HEK293 (cell line): ENCODE data around the gene MUS81.

Source experiments
- CTCF ChIA-PET: fragments of 350-600 bp; formaldehyde crosslinking; extraction: SDS; loops from one replicate; lab custom pipeline; 2021; ENCODE audit warnings: antibody characterized with exemption; lab: Yijun Ruan, JAX
- POLR2A ChIA-PET: fragments of 300-600 bp; formaldehyde crosslinking; extraction: SDS; loops from one replicate; lab custom pipeline; 2020; ENCODE audit warnings: antibody characterized with exemption, inconsistent platforms; lab: Yijun Ruan, JAX
- H3K27ac ChIP-seq: fragments of 200-500 bp; sonication (Bioruptor generic); 2 replicates; pipeline ENCODE4 v1.5.1; 2014; ENCODE audit warnings: low read depth, low read length, control low read depth, inconsistent platforms; ENCODE audit errors: extremely low read depth
- H3K36me3 ChIP-seq, 2 experiments: fragments of 200-500 bp in 1 of 2; sonication (Bioruptor generic) in 1 of 2; 1 replicate in 1 of 2; 2 replicates in 1 of 2; pipeline ENCODE4 v1.5.1; 2014 to 2017; ENCODE audit warnings: inconsistent platforms in 2 of 2, low read length in 2 of 2; ENCODE audit not compliant: control insufficient read depth in 2 of 2, insufficient read depth in 1 of 2
- H3K4me1 ChIP-seq: fragments of 200-500 bp; sonication (Bioruptor generic); 2 replicates; pipeline ENCODE4 v1.5.1; 2014; ENCODE audit warnings: mild to moderate bottlenecking, low read length, inconsistent platforms; ENCODE audit not compliant: control insufficient read depth, insufficient read depth
- H3K4me3 ChIP-seq: 2 replicates; pipeline ENCODE4 v1.5.1; 2011; ENCODE audit warnings: low read depth, mild to moderate bottlenecking, control low read depth, low read length, moderate library complexity
- H3K9me3 ChIP-seq: fragments of 200-500 bp; sonication (Bioruptor generic); 2 replicates; pipeline ENCODE4 v1.5.1; 2014; ENCODE audit warnings: low read depth, low read length, inconsistent platforms; ENCODE audit not compliant: control insufficient read depth, insufficient read depth
- BCL11B ChIP-seq: fragments of 450-650 bp; formaldehyde crosslinking; IDR thresholded peaks from 2 replicates; pipeline ENCODE4 v1.5.1; 2016; ENCODE audit warnings: low read depth, missing biosample characterization, missing genetic modification characterization
- GLI2 ChIP-seq: fragments of 450-650 bp; formaldehyde crosslinking; IDR thresholded peaks from 2 replicates; pipeline ENCODE4; 2017; ENCODE audit warnings: missing biosample characterization, missing genetic modification characterization, low read depth, borderline replicate concordance
- KLF1 ChIP-seq: fragments of 450-650 bp; formaldehyde crosslinking; IDR thresholded peaks from 2 replicates; pipeline ENCODE4 v1.5.1; 2016; ENCODE audit warnings: missing biosample characterization, missing genetic modification characterization
- KLF9 ChIP-seq: fragments of 450-650 bp; formaldehyde crosslinking; IDR thresholded peaks from 2 replicates; pipeline ENCODE4 v1.5.1; 2016; ENCODE audit warnings: missing biosample characterization, missing genetic modification characterization, low read depth
- MYNN ChIP-seq: fragments of 450-650 bp; formaldehyde crosslinking; IDR thresholded peaks from 2 replicates; pipeline ENCODE4 v1.5.1; 2016; ENCODE audit warnings: missing biosample characterization, missing genetic modification characterization, borderline replicate concordance
- SCRT1 ChIP-seq: fragments of 450-650 bp; formaldehyde crosslinking; IDR thresholded peaks from 2 replicates; pipeline ENCODE4 v1.5.1; 2016; ENCODE audit warnings: missing biosample characterization, missing genetic modification characterization, borderline replicate concordance
- SETDB1 ChIP-seq: IDR thresholded peaks from one replicate; pipeline ENCODE4 v1.6.1; 2017; ENCODE audit warnings: mild to moderate bottlenecking, low read length, moderate library complexity, mixed read lengths; ENCODE audit not compliant: insufficient read length
- TCF7L2 ChIP-seq: IDR thresholded peaks from 2 replicates; pipeline ENCODE4 v1.6.1; 2011; ENCODE audit warnings: low read depth, mild to moderate bottlenecking, inconsistent platforms, low read length, moderate library complexity, borderline replicate concordance
- WT1 ChIP-seq: fragments of 450-650 bp; formaldehyde crosslinking; IDR thresholded peaks from 2 replicates; pipeline ENCODE4 v1.5.1; 2016; ENCODE audit warnings: missing biosample characterization, missing genetic modification characterization
- YY2 ChIP-seq: fragments of 450-650 bp; formaldehyde crosslinking; IDR thresholded peaks from 2 replicates; pipeline ENCODE4 v1.5.1; 2016; ENCODE audit warnings: missing biosample characterization, missing genetic modification characterization
- ZFHX2 ChIP-seq: fragments of 450-650 bp; formaldehyde crosslinking; conservative IDR thresholded peaks from 2 replicates; pipeline ENCODE4 v1.5.1; 2016; ENCODE audit warnings: missing biosample characterization, missing genetic modification characterization
- ZNF174 ChIP-seq: fragments of 450-650 bp; formaldehyde crosslinking; IDR thresholded peaks from 2 replicates; pipeline ENCODE4 v1.5.0; 2017; ENCODE audit warnings: missing biosample characterization, mild to moderate bottlenecking, missing genetic modification characterization
- ZNF2 ChIP-seq: fragments of 450-650 bp; formaldehyde crosslinking; IDR thresholded peaks from 2 replicates; pipeline ENCODE4 v1.5.1; 2016; ENCODE audit warnings: missing biosample characterization, missing genetic modification characterization
- ZNF341 ChIP-seq: fragments of 450-650 bp; formaldehyde crosslinking; IDR thresholded peaks from 2 replicates; pipeline ENCODE4; 2016; ENCODE audit warnings: low read depth, missing biosample characterization, missing genetic modification characterization
- ZNF37A ChIP-seq: fragments of 450-650 bp; IDR thresholded peaks from 2 replicates; pipeline ENCODE4 v1.5.1; 2018; ENCODE audit warnings: missing biosample characterization, missing genetic modification characterization
- ZNF433 ChIP-seq: fragments of 450-650 bp; formaldehyde crosslinking; IDR thresholded peaks from 2 replicates; pipeline ENCODE4 v1.5.1; 2016; ENCODE audit warnings: missing biosample characterization, missing genetic modification characterization, low read depth
- ZNF558 ChIP-seq: fragments of 450-650 bp; formaldehyde crosslinking; IDR thresholded peaks from 2 replicates; pipeline ENCODE4 v1.5.1; 2016; ENCODE audit warnings: missing biosample characterization, missing genetic modification characterization
- ZNF600 ChIP-seq: fragments of 450-650 bp; formaldehyde crosslinking; IDR thresholded peaks from 2 replicates; pipeline ENCODE4 v1.5.1; 2016; ENCODE audit warnings: missing biosample characterization, missing genetic modification characterization
- ZNF629 ChIP-seq: fragments of 450-650 bp; formaldehyde crosslinking; IDR thresholded peaks from 2 replicates; pipeline ENCODE4 v1.5.1; 2017; ENCODE audit warnings: missing biosample characterization, missing genetic modification characterization
- ZNF664 ChIP-seq: fragments of 450-650 bp; formaldehyde crosslinking; IDR thresholded peaks from 2 replicates; pipeline ENCODE4 v1.5.1; 2016; ENCODE audit warnings: missing biosample characterization, missing genetic modification characterization
- ZNF747 ChIP-seq: fragments of 450-650 bp; formaldehyde crosslinking; IDR thresholded peaks from 2 replicates; pipeline ENCODE4 v1.5.1; 2016; ENCODE audit warnings: missing biosample characterization, missing genetic modification characterization
- ZNF76 ChIP-seq: fragments of 450-650 bp; formaldehyde crosslinking; IDR thresholded peaks from 2 replicates; pipeline ENCODE4; 2016; ENCODE audit warnings: low read depth, missing biosample characterization, missing genetic modification characterization, borderline replicate concordance
- ZXDB ChIP-seq: fragments of 450-650 bp; formaldehyde crosslinking; IDR thresholded peaks from 2 replicates; pipeline ENCODE4 v1.5.1; 2016; ENCODE audit warnings: missing biosample characterization, missing genetic modification characterization
- TF ChIP-seq, protein P1 (sequence below): fragments of 450-650 bp; formaldehyde crosslinking; IDR thresholded peaks from 2 replicates; pipeline ENCODE4 v1.5.1; 2016; ENCODE audit warnings: missing biosample characterization, missing genetic modification characterization, low read depth
- TF ChIP-seq, protein P2 (sequence below): fragments of 450-650 bp; formaldehyde crosslinking; IDR thresholded peaks from 2 replicates; pipeline ENCODE4 v1.5.1; 2016; ENCODE audit warnings: missing biosample characterization, missing genetic modification characterization
- TF ChIP-seq, protein P3 (sequence below): fragments of 450-650 bp; formaldehyde crosslinking; IDR thresholded peaks from 2 replicates; pipeline ENCODE4 v1.5.1; 2017; ENCODE audit warnings: missing biosample characterization, missing genetic modification characterization
- TF ChIP-seq, protein P4 (sequence below): fragments of 450-650 bp; formaldehyde crosslinking; IDR thresholded peaks from 2 replicates; pipeline ENCODE4 v1.5.1; 2017; ENCODE audit warnings: missing biosample characterization, missing genetic modification characterization

MUS81 gene

DNA sequence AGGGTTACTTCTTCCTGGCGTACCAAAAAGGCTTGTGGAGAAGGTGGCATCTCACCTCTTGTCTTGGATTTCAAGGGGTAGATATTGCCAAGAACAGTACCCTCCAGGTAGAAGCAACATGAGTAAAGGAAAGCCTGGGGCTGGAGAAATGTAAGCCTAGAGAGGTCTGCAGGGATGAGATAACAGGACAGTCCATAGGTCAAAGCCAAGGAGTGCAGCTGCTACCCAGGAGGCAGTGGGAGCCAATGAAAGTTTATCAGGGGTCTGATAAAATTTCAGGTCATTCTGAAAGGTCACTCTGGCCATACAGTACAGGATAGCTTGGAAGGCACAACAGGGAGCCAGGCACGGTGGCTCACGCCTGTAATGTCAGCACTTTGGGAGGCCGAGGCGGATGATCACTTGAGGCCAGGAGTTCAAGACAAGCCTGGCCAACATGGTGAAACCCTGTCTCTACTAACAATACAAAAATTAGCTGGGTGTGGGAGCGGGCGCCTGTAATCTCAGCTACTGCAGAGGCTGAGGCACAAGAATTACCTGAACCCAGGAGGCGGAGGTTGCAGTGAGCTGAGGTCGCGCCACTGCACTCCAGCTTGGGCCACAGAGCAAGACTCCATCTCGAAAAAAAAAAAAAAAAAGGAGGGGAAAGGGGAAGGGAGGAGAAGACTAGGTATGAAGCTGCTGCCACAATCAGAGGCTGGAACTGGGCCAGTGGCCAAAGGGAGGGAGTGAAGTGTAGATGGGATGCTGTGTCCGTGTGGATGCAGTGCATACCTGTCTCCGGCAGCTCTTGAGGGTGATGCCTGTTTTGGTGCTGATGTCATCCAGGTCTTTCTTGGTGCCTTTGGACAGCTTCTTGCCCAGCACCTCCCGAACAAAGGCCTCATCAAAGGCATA is 26.8 kb downstream of the MUS81 start:
- TF ChIP-seq MYNN (no peak), ZNF37A (tag by site-specific recombination) (no peak), ZNF174 (tag by site-specific recombination) (no peak), ZNF558 (tag by site-specific recombination) (no peak), ZNF629 (tag by site-specific recombination) (no peak), WT1 (tag by site-specific recombination) (no peak), ZNF341 (tag by site-specific recombination) (no peak), KLF9 (no peak), SCRT1 (no peak), ZXDB (tag by site-specific recombination) (no peak), YY2 (tag by site-specific recombination) (no peak), GLI2 (tag by site-specific recombination) (no peak), TCF7L2 (no peak), ZNF2 (tag by site-specific recombination) (no peak), BCL11B (no peak), ZNF747 (tag by site-specific recombination) (no peak), KLF1 (tag by site-specific recombination) (no peak)
- TF ChIP-seq, protein P1, sequence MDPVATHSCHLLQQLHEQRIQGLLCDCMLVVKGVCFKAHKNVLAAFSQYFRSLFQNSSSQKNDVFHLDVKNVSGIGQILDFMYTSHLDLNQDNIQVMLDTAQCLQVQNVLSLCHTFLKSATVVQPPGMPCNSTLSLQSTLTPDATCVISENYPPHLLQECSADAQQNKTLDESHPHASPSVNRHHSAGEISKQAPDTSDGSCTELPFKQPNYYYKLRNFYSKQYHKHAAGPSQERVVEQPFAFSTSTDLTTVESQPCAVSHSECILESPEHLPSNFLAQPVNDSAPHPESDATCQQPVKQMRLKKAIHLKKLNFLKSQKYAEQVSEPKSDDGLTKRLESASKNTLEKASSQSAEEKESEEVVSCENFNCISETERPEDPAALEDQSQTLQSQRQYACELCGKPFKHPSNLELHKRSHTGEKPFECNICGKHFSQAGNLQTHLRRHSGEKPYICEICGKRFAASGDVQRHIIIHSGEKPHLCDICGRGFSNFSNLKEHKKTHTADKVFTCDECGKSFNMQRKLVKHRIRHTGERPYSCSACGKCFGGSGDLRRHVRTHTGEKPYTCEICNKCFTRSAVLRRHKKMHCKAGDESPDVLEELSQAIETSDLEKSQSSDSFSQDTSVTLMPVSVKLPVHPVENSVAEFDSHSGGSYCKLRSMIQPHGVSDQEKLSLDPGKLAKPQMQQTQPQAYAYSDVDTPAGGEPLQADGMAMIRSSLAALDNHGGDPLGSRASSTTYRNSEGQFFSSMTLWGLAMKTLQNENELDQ (tag by site-specific recombination): no peak
- TF ChIP-seq, protein P2, sequence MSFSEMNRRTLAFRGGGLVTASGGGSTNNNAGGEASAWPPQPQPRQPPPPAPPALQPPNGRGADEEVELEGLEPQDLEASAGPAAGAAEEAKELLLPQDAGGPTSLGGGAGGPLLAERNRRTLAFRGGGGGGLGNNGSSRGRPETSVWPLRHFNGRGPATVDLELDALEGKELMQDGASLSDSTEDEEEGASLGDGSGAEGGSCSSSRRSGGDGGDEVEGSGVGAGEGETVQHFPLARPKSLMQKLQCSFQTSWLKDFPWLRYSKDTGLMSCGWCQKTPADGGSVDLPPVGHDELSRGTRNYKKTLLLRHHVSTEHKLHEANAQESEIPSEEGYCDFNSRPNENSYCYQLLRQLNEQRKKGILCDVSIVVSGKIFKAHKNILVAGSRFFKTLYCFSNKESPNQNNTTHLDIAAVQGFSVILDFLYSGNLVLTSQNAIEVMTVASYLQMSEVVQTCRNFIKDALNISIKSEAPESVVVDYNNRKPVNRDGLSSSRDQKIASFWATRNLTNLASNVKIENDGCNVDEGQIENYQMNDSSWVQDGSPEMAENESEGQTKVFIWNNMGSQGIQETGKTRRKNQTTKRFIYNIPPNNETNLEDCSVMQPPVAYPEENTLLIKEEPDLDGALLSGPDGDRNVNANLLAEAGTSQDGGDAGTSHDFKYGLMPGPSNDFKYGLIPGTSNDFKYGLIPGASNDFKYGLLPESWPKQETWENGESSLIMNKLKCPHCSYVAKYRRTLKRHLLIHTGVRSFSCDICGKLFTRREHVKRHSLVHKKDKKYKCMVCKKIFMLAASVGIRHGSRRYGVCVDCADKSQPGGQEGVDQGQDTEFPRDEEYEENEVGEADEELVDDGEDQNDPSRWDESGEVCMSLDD (tag by site-specific recombination): no peak
- ChIA-PET POLR2A (interaction anchor here (1.4 to 6.1 kb wide), 6 partner anchors 13 to 225 kb away, joined by 4 to 121 read pairs (median 16); partner anchors contain the start of genes CFL1, FOSL1, MUS81 and RELA), CTCF (interaction anchor here (0.6 to 9.5 kb wide), 24 partner anchors 9 to 180 kb away, joined by 3 to 189 read pairs (median 5); partner anchors contain the start of genes CFL1, FOSL1, KAT5 and MUS81)
- Histone ChIP-seq H3K9me3 (no peaks in the 10 kb centered on the region), H3K4me3 (peak overlapping the region; percentile 87), H3K27ac (peak overlapping the region; percentile 1; the same call in 1 of the 2 replicates), H3K36me3 (peaks cover 0 to 50% of the 10 kb centered on the region in 2 experiments; a peak in 2 of 3 replicates), H3K4me1 (no peaks in the 10 kb centered on the region)

DNA sequence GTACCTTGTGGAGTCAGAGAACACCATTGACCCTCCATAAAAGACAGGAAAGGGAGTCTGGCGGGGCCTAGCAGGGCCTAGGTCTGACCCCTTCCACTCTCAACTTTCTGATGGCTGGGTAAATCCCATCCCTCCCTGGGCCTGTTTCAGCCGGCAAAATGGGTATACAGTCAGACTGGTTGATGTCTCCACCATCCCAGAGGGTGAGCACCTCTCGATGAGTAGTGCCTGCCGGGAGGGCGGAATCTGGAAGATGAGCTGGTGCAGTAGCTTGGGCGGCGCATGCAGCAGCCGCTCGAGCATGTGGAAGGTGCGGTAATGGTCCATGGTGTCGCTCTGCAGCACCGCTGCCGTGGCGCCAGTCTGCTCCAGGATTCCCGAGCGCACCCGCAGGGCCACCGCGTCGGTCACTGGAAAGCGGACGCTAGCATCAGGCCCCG is 27.5 kb downstream of the MUS81 start:
- Histone ChIP-seq H3K4me1 (no peaks in the 10 kb centered on the region), H3K27ac (peak overlapping the region; percentile 1; the same call in 1 of the 2 replicates), H3K36me3 (peaks cover 0 to 44% of the 10 kb centered on the region in 2 experiments; a peak in 2 of 3 replicates), H3K4me3 (peak overlapping the region; percentile 87), H3K9me3 (no peaks in the 10 kb centered on the region)
- CTCF ChIA-PET: interaction anchor here (0.6 to 9.5 kb wide), 40 partner anchors 8 to 250 kb away, joined by 3 to 189 read pairs (median 4); partner anchors contain the start of genes CATSPER1, CFL1, CTSW and FOSL1
- POLR2A ChIA-PET: interaction anchor here (0.6 to 6.1 kb wide), 41 partner anchors 8 to 1550 kb away, joined by 3 to 121 read pairs (median 5); partner anchors contain the start of genes BANF1, C11orf68, CFL1 and CTSW
- TF ChIP-seq ZNF600 (tag by site-specific recombination) (0 out of 2 replicates have a peak, but pooled peaks have one; percentile 42), SETDB1 (no peak), ZFHX2 (tag by site-specific recombination) (no peak), ZNF664 (tag by site-specific recombination) (no peak), ZNF76 (tag by site-specific recombination) (no peak), ZNF433 (no peak)
- TF ChIP-seq, protein P3, sequence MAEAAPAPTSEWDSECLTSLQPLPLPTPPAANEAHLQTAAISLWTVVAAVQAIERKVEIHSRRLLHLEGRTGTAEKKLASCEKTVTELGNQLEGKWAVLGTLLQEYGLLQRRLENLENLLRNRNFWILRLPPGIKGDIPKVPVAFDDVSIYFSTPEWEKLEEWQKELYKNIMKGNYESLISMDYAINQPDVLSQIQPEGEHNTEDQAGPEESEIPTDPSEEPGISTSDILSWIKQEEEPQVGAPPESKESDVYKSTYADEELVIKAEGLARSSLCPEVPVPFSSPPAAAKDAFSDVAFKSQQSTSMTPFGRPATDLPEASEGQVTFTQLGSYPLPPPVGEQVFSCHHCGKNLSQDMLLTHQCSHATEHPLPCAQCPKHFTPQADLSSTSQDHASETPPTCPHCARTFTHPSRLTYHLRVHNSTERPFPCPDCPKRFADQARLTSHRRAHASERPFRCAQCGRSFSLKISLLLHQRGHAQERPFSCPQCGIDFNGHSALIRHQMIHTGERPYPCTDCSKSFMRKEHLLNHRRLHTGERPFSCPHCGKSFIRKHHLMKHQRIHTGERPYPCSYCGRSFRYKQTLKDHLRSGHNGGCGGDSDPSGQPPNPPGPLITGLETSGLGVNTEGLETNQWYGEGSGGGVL (tag by site-specific recombination): no peak
- TF ChIP-seq, protein P4, sequence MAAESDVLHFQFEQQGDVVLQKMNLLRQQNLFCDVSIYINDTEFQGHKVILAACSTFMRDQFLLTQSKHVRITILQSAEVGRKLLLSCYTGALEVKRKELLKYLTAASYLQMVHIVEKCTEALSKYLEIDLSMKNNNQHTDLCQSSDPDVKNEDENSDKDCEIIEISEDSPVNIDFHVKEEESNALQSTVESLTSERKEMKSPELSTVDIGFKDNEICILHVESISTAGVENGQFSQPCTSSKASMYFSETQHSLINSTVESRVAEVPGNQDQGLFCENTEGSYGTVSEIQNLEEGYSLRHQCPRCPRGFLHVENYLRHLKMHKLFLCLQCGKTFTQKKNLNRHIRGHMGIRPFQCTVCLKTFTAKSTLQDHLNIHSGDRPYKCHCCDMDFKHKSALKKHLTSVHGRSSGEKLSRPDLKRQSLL (tag by site-specific recombination): 0 out of 2 replicates have a peak, but pooled peaks have one; percentile 11
